Measurements from ENCODE around the gene TPCN2.

The TPCN2 gene

DNA sequence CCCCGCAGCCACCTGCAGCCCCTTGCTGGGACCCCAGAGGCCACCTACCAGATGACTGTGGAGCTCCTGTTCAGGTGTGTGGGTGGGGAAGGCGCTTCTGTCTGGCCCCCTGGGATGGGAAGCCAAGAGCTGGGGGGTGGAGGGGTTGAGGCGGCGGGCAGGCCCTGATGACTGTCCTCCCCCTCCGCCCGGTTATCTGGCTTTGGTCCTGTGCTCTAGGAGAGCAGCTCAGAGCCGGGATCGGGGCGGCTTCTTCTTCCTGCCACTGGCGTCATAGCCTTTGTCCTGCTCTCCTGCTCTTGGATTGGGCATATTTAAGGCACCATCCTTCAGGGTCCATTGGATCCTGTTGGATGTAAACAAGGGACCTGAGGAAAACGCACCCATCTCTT lies 38.4 kb downstream of the TPCN2 start:
- TF ChIP-seq, protein P1, sequence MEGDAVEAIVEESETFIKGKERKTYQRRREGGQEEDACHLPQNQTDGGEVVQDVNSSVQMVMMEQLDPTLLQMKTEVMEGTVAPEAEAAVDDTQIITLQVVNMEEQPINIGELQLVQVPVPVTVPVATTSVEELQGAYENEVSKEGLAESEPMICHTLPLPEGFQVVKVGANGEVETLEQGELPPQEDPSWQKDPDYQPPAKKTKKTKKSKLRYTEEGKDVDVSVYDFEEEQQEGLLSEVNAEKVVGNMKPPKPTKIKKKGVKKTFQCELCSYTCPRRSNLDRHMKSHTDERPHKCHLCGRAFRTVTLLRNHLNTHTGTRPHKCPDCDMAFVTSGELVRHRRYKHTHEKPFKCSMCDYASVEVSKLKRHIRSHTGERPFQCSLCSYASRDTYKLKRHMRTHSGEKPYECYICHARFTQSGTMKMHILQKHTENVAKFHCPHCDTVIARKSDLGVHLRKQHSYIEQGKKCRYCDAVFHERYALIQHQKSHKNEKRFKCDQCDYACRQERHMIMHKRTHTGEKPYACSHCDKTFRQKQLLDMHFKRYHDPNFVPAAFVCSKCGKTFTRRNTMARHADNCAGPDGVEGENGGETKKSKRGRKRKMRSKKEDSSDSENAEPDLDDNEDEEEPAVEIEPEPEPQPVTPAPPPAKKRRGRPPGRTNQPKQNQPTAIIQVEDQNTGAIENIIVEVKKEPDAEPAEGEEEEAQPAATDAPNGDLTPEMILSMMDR (IDR thresholded peaks at IDR 0.05; ENCODE audit: borderline replicate concordance, insufficient read depth, low read depth, low read length): no peak
- no peak overlapping the region for H3K4me3 ChIP-seq (ENCODE audit: low read depth, low read length)

DNA sequence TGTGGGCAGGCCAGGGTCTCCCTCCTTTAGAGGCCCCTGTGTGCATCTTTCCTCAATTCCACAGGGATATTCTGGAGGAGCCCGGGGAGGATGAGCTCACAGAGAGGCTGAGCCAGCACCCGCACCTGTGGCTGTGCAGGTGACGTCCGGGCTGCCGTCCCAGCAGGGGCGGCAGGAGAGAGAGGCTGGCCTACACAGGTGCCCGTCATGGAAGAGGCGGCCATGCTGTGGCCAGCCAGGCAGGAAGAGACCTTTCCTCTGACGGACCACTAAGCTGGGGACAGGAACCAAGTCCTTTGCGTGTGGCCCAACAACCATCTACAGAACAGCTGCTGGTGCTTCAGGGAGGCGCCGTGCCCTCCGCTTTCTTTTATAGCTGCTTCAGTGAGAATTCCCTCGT lies 39.1 kb downstream of the TPCN2 start:
- TF ChIP-seq, protein P1 (IDR thresholded peaks at IDR 0.05; ENCODE audit: borderline replicate concordance, insufficient read depth, low read depth, low read length): no peak
- no peak overlapping the region for H3K4me3 ChIP-seq (ENCODE audit: low read depth, low read length)

GRCh38 chr11:69088676-69089146 lies 40.0 kb downstream of the TPCN2 start:
- TF ChIP-seq, protein P1 (IDR thresholded peaks at IDR 0.05; ENCODE audit: borderline replicate concordance, insufficient read depth, low read depth, low read length): peak; percentile 71
- H3K4me3 ChIP-seq (ENCODE audit: low read depth, low read length): no peak overlapping the region

GRCh38 chr11:69089258-69089657 lies 40.5 kb downstream of the TPCN2 start:
- TF ChIP-seq, protein P1 (IDR thresholded peaks at IDR 0.05; ENCODE audit: borderline replicate concordance, insufficient read depth, low read depth, low read length): no peak

DNA sequence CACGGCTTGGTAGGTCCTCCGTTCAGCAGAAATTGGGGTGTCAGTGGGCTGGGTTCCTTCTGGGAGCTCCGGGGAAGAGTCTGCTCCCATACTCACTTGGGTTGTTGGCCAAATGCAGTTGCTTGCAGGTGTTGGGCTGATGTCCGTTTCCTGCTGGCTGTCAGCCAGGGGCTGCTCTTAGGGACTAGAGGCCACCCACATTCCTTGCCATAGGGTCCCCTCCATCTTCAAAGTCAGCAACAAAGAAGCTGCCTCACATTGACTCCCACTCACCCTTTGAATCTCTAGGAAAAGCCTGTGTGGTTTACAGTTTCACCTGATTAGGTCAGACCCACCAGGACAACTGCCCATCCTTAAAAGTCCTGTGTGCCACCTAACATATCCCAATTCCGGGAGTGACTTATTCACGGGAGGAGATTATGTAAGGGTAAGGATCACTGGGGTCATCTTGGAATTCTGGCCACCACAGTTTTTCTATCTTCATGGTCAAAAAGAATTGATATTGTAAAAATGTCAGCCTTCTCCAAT lies 43.0 kb downstream of the TPCN2 start:
- TF ChIP-seq, protein P1 (IDR thresholded peaks at IDR 0.05; ENCODE audit: borderline replicate concordance, insufficient read depth, low read depth, low read length): no peak
- H3K4me3 ChIP-seq (ENCODE audit: low read depth, low read length): no peak overlapping the region

More at GRCh38 chr11:69089258-69089657, 40.5 kb downstream of the TPCN2 start:
- no peak overlapping the region for H3K4me3 ChIP-seq (ENCODE audit: low read depth, low read length)

- no peak overlapping the region for H3K4me3 ChIP-seq (ENCODE audit: low read depth, low read length)
- TF ChIP-seq, protein P1 (IDR thresholded peaks at IDR 0.05; ENCODE audit: borderline replicate concordance, insufficient read depth, low read depth, low read length): no peak
These were observed 43.5 kb downstream of the TPCN2 start for GRCh38 chr11:69092263-69092662.

GRCh38 chr11:69093106-69093505 lies 44.4 kb downstream of the TPCN2 start:
- H3K4me3 ChIP-seq (ENCODE audit: low read depth, low read length): no peak overlapping the region
- TF ChIP-seq, protein P1 (IDR thresholded peaks at IDR 0.05; ENCODE audit: borderline replicate concordance, insufficient read depth, low read depth, low read length): no peak

All from GM12875 (cell line).